ENCODE measurements around the gene SUOX.
"Not testable (repeated sequence)": the region's sequence is repeated elsewhere in the genome, so short reads cannot be mapped to it uniquely, and the experiment has no call there.

The SUOX gene

GRCh38 chr12:55996201-55996714 is 818 bp upstream of the SUOX start:
- peak; percentile 86 for TF ChIP-seq CTCF (conservative IDR thresholded peaks at IDR 0.05; ENCODE audit: low read depth, low read length)
- DNase-seq (ENCODE audit: low read depth): no peak
- H3K4me3 ChIP-seq (ENCODE audit: low read length): peak overlapping the region; percentile 93

- H3K4me3 ChIP-seq (ENCODE audit: low read length): peak overlapping the region; percentile 93
- TF ChIP-seq CTCF (conservative IDR thresholded peaks at IDR 0.05; ENCODE audit: low read depth, low read length): no peak
- DNase-seq (ENCODE audit: low read depth): no peak
These were observed 421 bp downstream of the SUOX start for GRCh38 chr12:55997535-55997859.

- not testable (repeated sequence) for DNase-seq (ENCODE audit: low read depth); H3K4me3 ChIP-seq (ENCODE audit: low read length)
These were observed 2.4 kb downstream of the SUOX start for GRCh38 chr12:55999522-55999921.

- not testable (repeated sequence) for H3K4me3 ChIP-seq (ENCODE audit: low read length); DNase-seq (ENCODE audit: low read depth)
These were observed 3.0 kb downstream of the SUOX start for GRCh38 chr12:55999999-56000540.

- no peak for DNase-seq (ENCODE audit: low read depth)
- TF ChIP-seq CTCF (conservative IDR thresholded peaks at IDR 0.05; ENCODE audit: low read depth, low read length): no peak
- no peak overlapping the region for H3K4me3 ChIP-seq (ENCODE audit: low read length)
These were observed 4.5 kb downstream of the SUOX start for GRCh38 chr12:56001487-56002100.

- DNase-seq (ENCODE audit: low read depth): not testable (repeated sequence)
These were observed 6.3 kb downstream of the SUOX start for GRCh38 chr12:56003376-56003775.

GRCh38 chr12:56004211-56004610 is 7.1 kb downstream of the SUOX start:
- H3K4me3 ChIP-seq (ENCODE audit: low read length): no peak overlapping the region
- TF ChIP-seq CTCF (conservative IDR thresholded peaks at IDR 0.05; ENCODE audit: low read depth, low read length): no peak
- DNase-seq (ENCODE audit: low read depth): no peak

More at GRCh38 chr12:56003376-56003775, 6.3 kb downstream of the SUOX start:
- not testable (repeated sequence) for H3K4me3 ChIP-seq (ENCODE audit: low read length)

- DNase-seq (ENCODE audit: low read depth): no peak
- TF ChIP-seq CTCF (conservative IDR thresholded peaks at IDR 0.05; ENCODE audit: low read depth, low read length): no peak
- H3K4me3 ChIP-seq (ENCODE audit: low read length): peak overlapping the region; percentile 84
These were observed 10.8 kb downstream of the SUOX start for GRCh38 chr12:56007564-56008559.
